SK-N-SH (cell line): ENCODE results near the gene ERCC5. TPM values are rescaled to one million over a fixed set of nuclear protein-coding genes. Genes with fewer than 3 reads are reported as not detected.

Experiments used
- CTCF ChIA-PET: fragments of 300-600, 350-600 bp; formaldehyde crosslinking; extraction: SDS; loops from one replicate; lab custom pipeline; 2021; lab: Yijun Ruan, JAX
- POLR2A ChIA-PET: fragments of 350-600 bp; sonication (Branson Sonifier 250); formaldehyde crosslinking; extraction: SDS; loops from one replicate; lab custom pipeline; 2020; ENCODE audit warnings: antibody characterized with exemption, inconsistent platforms; lab: Yijun Ruan, JAX
- DNase-seq: peaks from one replicate; pipeline ENCODE4 v3.0.0; 2012
- H2AFZ ChIP-seq: fragments of 200-600 bp; sonication (generic); 2 replicates; pipeline ENCODE4 v1.8.1; 2016; ENCODE audit warnings: antibody characterized with exemption, mild to moderate bottlenecking, low read depth
- H3F3A ChIP-seq: fragments of 200-600 bp; sonication (generic); replicated peaks from 2 replicates; pipeline ENCODE3; 2016; ENCODE audit warnings: antibody characterized with exemption, mild to moderate bottlenecking; ENCODE audit not compliant: insufficient read depth
- H3K27ac ChIP-seq, 2 experiments: fragments of 200-500 bp in 1 of 2; fragments of 200-600 bp in 1 of 2; sonication (Bioruptor generic) in 1 of 2; sonication (generic), shearing (Covaris generic) in 1 of 2; 2 replicates each; pipeline versions ENCODE4 v1.5.1 to v1.6.1; 2014 to 2016; ENCODE audit warnings: low read depth in 2 of 2, inconsistent platforms in 1 of 2, low read length in 1 of 2, mild to moderate bottlenecking in 1 of 2, mixed read lengths in 1 of 2
- H3K27me3 ChIP-seq: fragments of 200-600 bp; sonication (generic), shearing (Covaris generic); 2 replicates; pipeline ENCODE4 v1.6.1; 2016; ENCODE audit warnings: mixed run types; ENCODE audit not compliant: insufficient read depth
- H3K36me3 ChIP-seq, 2 experiments: fragments of 200-500 bp in 1 of 2; fragments of 200-600 bp in 1 of 2; sonication (Bioruptor generic) in 1 of 2; sonication (generic) in 1 of 2; replicated peaks in 1 of 2; 2 replicates each; pipeline versions ENCODE3 to v1.5.1; 2014 to 2016; ENCODE audit warnings: low read length in 1 of 2, mild to moderate bottlenecking in 1 of 2; ENCODE audit not compliant: insufficient read depth in 2 of 2, control insufficient read depth in 1 of 2
- H3K4me1 ChIP-seq, 2 experiments: fragments of 200-500 bp in 1 of 2; fragments of 200-600 bp in 1 of 2; sonication (Bioruptor generic) in 1 of 2; sonication (generic), shearing (Covaris generic) in 1 of 2; 2 replicates each; pipeline versions ENCODE4 v1.5.1 to v1.6.1; 2014 to 2016; ENCODE audit warnings: low read depth in 1 of 2, low read length in 1 of 2, mixed run types in 1 of 2; ENCODE audit not compliant: insufficient read depth in 2 of 2, control insufficient read depth in 1 of 2
- H3K4me2 ChIP-seq: fragments of 200-600 bp; sonication (generic), shearing (Covaris generic); 2 replicates; pipeline ENCODE4 v1.6.1; 2017; ENCODE audit warnings: mixed run types
- H3K4me3 ChIP-seq, 2 experiments: fragments of 200-500 bp in 1 of 2; fragments of 200-600 bp in 1 of 2; sonication (Bioruptor generic) in 1 of 2; sonication (generic), shearing (Covaris generic) in 1 of 2; 2 replicates each; pipeline versions ENCODE4 v1.5.1 to v1.8.1; 2014 to 2016; ENCODE audit warnings: low read depth in 2 of 2, inconsistent platforms in 1 of 2, low read length in 1 of 2, mild to moderate bottlenecking in 1 of 2, mixed read lengths in 1 of 2, moderate library complexity in 1 of 2
- H3K79me2 ChIP-seq: fragments of 200-600 bp; sonication (generic); 2 replicates; pipeline ENCODE4 v1.8.1; 2017; ENCODE audit warnings: mild to moderate bottlenecking; ENCODE audit not compliant: insufficient read depth
- H3K9ac ChIP-seq: fragments of 200-600 bp; sonication (generic); 2 replicates; pipeline ENCODE4 v1.6.1; 2017; ENCODE audit warnings: mixed run types
- H3K9me2 ChIP-seq: fragments of 200-600 bp; sonication (generic); 2 replicates; pipeline ENCODE4 v1.6.1; 2017; ENCODE audit warnings: mixed run types
- H3K9me3 ChIP-seq: fragments of 200-600 bp; sonication (generic); 2 replicates; pipeline ENCODE4 v1.6.1; 2017; ENCODE audit warnings: mixed run types, mild to moderate bottlenecking, moderate library complexity
- H4K20me1 ChIP-seq: fragments of 200-600 bp; sonication (generic); 2 replicates; pipeline ENCODE4 v1.6.1; 2017; ENCODE audit warnings: mild to moderate bottlenecking, mixed run types; ENCODE audit not compliant: insufficient read depth
- CHD2 ChIP-seq: fragments of 150-350 bp; IDR thresholded peaks from 2 replicates; pipeline ENCODE4 v1.6.1; 2018; ENCODE audit warnings: low read length; ENCODE audit not compliant: partially characterized antibody
- CTCF ChIP-seq: fragments of 200-600 bp; sonication (generic); IDR thresholded peaks from 2 replicates; pipeline ENCODE4 v1.6.1; 2017; ENCODE audit warnings: antibody characterized with exemption, mild to moderate bottlenecking, moderate library complexity
- EP300 ChIP-seq, 2 experiments: IDR thresholded peaks; 2 replicates each; pipeline versions ENCODE4 v1.4.0 to v1.6.1; 2012; ENCODE audit warnings: borderline replicate concordance in 1 of 2, low read depth in 1 of 2, low read length in 1 of 2
- EZH2phosphoT487 ChIP-seq: fragments of 200-600 bp; sonication (generic); IDR thresholded peaks from 2 replicates; pipeline ENCODE4 v1.6.1; 2017; ENCODE audit warnings: low read depth, mixed run types, mild to moderate bottlenecking, antibody characterized with exemption, moderate library complexity, borderline replicate concordance
- FOXJ3 ChIP-seq: sonication (generic); formaldehyde crosslinking; IDR thresholded peaks from 2 replicates; pipeline ENCODE4 v1.5.1; 2020; ENCODE audit warnings: mild to moderate bottlenecking, missing genetic modification reagents
- FOXM1 ChIP-seq: IDR thresholded peaks from 2 replicates; pipeline ENCODE4 v1.4.0; 2012; ENCODE audit warnings: low read depth, mild to moderate bottlenecking
- MEF2A ChIP-seq: IDR thresholded peaks from 2 replicates; pipeline ENCODE4 v1.4.0; 2012; ENCODE audit warnings: low read depth, borderline replicate concordance
- MXI1 ChIP-seq: IDR thresholded peaks from 2 replicates; pipeline ENCODE4 v1.6.1; 2012; ENCODE audit warnings: mild to moderate bottlenecking, low read depth, low read length, improper control_type of control experiment
- POLR2AphosphoS5 ChIP-seq: IDR thresholded peaks from 2 replicates; pipeline ENCODE4 v1.6.1; 2012; ENCODE audit warnings: low read depth, low read length
- RAD21 ChIP-seq: IDR thresholded peaks from 2 replicates; pipeline ENCODE4 v1.6.1; 2012; ENCODE audit warnings: mild to moderate bottlenecking, low read length
- RCOR1 ChIP-seq: fragments of 150-350 bp; IDR thresholded peaks from 2 replicates; pipeline ENCODE4 v1.6.1; 2017; ENCODE audit warnings: antibody characterized with exemption, low read length
- RXRA ChIP-seq: IDR thresholded peaks from 2 replicates; pipeline ENCODE4 v1.4.0; 2012; ENCODE audit warnings: low read depth, mild to moderate bottlenecking, borderline replicate concordance
- USF1 ChIP-seq: IDR thresholded peaks from 2 replicates; pipeline ENCODE4 v1.4.0; 2012; ENCODE audit warnings: low read depth, borderline replicate concordance
- YY1 ChIP-seq: IDR thresholded peaks from 2 replicates; pipeline ENCODE4 v1.4.0; 2012; ENCODE audit warnings: low read depth, mild to moderate bottlenecking
- ZBTB33 ChIP-seq: IDR thresholded peaks from 2 replicates; pipeline ENCODE4 v1.4.0; 2012; ENCODE audit warnings: low read depth, borderline replicate concordance
- WGBS: methylation state at CpG from one replicate; pipeline ENCODE4 v1.1.6; 2017; ENCODE audit warnings: low lambda C conversion rate; 5-methylcytosine and 5-hydroxymethylcytosine counted together
- polyA plus RNA-seq, 3 experiments: library from polyadenylated mRNA; depleted of rRNA; stranded (reverse); fragments of >200 nt; gene quantifications; 2 replicates each; pipeline ENCODE4 v1.2.3, GENCODE V29; 2012
- TF ChIP-seq, protein P1 (sequence below): IDR thresholded peaks from 2 replicates; pipeline ENCODE4; 2012
- TF ChIP-seq, protein P2 (sequence below): fragments of 150-350 bp; IDR thresholded peaks from 2 replicates; pipeline ENCODE4 v1.6.1; 2016; ENCODE audit warnings: mild to moderate bottlenecking, low read depth, low read length

The ERCC5 gene
- polyA plus RNA-seq, 1 of the 3 experiments (the other 2 are of a cell fraction) = 14.1 TPM

DNA sequence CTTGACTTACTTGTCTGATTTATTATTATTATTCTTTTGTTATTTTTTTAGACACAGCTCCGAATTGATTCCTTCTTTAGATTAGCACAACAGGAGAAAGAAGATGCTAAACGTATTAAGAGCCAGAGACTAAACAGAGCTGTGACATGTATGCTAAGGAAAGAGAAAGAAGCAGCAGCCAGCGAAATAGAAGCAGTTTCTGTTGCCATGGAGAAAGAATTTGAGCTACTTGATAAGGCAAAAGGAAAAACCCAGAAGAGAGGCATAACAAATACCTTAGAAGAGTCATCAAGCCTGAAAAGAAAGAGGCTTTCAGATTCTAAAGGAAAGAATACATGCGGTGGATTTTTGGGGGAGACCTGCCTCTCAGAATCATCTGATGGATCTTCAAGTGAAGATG lies 29.4 kb downstream of the ERCC5 start:
- Histone ChIP-seq H3K79me2 (peaks cover 2% of the 10 kb centered on the region; the same call in 1 of the 2 replicates), H3K4me3 (no peak overlapping the region), H3K27me3 (no peaks in the 10 kb centered on the region), H3K9me2 (no peaks in the 10 kb centered on the region; the same call in 1 of the 2 replicates), H4K20me1 (peaks cover 5% of the 10 kb centered on the region; the same call in 1 of the 2 replicates), H3K9me3 (no peaks in the 10 kb centered on the region), H2AFZ (no peak overlapping the region), H3F3A (no peaks in the 10 kb centered on the region), H3K9ac (no peak overlapping the region), H3K4me1 (peaks cover 0 to 5% of the 10 kb centered on the region in 2 experiments; a peak in 1 of 4 replicates), H3K4me2 (no peak overlapping the region), H3K27ac (no peak overlapping the region), H3K36me3 (peaks cover 48 to 52% of the 10 kb centered on the region in 2 experiments)
- ChIA-PET POLR2A (no interaction called here), CTCF (interaction anchor here (0.8 to 1.5 kb wide), 3 partner anchors 11 to 65 kb away, joined by 3 to 6 read pairs (median 3); no protein-coding TSS in a partner anchor)
- TF ChIP-seq RCOR1 (no peak), YY1 (no peak), FOXM1 (no peak), MEF2A (no peak), POLR2AphosphoS5 (no peak), USF1 (no peak), MXI1 (no peak)
- TF ChIP-seq, protein P1, sequence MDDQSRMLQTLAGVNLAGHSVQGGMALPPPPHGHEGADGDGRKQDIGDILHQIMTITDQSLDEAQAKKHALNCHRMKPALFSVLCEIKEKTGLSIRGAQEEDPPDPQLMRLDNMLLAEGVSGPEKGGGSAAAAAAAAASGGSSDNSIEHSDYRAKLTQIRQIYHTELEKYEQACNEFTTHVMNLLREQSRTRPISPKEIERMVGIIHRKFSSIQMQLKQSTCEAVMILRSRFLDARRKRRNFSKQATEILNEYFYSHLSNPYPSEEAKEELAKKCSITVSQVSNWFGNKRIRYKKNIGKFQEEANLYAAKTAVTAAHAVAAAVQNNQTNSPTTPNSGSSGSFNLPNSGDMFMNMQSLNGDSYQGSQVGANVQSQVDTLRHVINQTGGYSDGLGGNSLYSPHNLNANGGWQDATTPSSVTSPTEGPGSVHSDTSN = no peak
- 90% methylated on average over 4 of the region's 4 CpGs for WGBS
- no peak for DNase-seq

- Histone ChIP-seq H3K9me2 (no peaks in the 10 kb centered on the region; the same call in 1 of the 2 replicates), H3K36me3 (peaks cover 45 to 53% of the 10 kb centered on the region in 2 experiments), H3K4me1 (no peaks in the 10 kb centered on the region), H3K9ac (no peak overlapping the region), H3K4me3 (no peak overlapping the region), H3K9me3 (no peaks in the 10 kb centered on the region), H3K27ac (no peak overlapping the region), H2AFZ (no peak overlapping the region), H3K79me2 (no peaks in the 10 kb centered on the region), H4K20me1 (no peaks in the 10 kb centered on the region), H3F3A (no peaks in the 10 kb centered on the region), H3K27me3 (no peaks in the 10 kb centered on the region), H3K4me2 (no peak overlapping the region)
- POLR2A ChIA-PET = no interaction called here
- DNase-seq = no peak
- TF ChIP-seq FOXJ3 (no peak), CTCF (no peak), RAD21 (no peak), CHD2 (no peak), YY1 (no peak), RXRA (no peak), EZH2phosphoT487 (no peak), FOXM1 (no peak), EP300 (IDR thresholded peaks at IDR 0.05; ENCODE audit: borderline replicate concordance in 1 of 2, low read depth in 1 of 2, low read length in 1 of 2) (no peak), ZBTB33 (no peak)
- TF ChIP-seq, protein P2, sequence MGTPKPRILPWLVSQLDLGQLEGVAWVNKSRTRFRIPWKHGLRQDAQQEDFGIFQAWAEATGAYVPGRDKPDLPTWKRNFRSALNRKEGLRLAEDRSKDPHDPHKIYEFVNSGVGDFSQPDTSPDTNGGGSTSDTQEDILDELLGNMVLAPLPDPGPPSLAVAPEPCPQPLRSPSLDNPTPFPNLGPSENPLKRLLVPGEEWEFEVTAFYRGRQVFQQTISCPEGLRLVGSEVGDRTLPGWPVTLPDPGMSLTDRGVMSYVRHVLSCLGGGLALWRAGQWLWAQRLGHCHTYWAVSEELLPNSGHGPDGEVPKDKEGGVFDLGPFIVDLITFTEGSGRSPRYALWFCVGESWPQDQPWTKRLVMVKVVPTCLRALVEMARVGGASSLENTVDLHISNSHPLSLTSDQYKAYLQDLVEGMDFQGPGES = no peak
- CTCF ChIA-PET = interaction anchor here (1.0 to 1.8 kb wide), 2 partner anchors 12 to 311 kb away, joined by 3 to 4 read pairs; no protein-coding TSS in a partner anchor
- WGBS = 100% methylated on average over 1 of the region's 1 CpG
These were observed 31.5 kb downstream of the ERCC5 start for GRCh38 chr13:102877303-102877702.
